GM12878 (cell line): ENCODE data around the gene ATP6V1C2. TPM values are rescaled to one million over a fixed set of nuclear protein-coding genes. Genes with fewer than 3 reads are reported as not detected.

Experiments used
- ATAC-seq: fragments of 200-7000 bp; cut with Tn5 transposase; 3 replicates; pipeline ENCODE4 v1.9.1; 2020; ENCODE audit warnings: mild to moderate bottlenecking, moderate library complexity
- BruUV-seq: library from RNA; stranded (reverse); fragments of 400-500 nt; replicated peaks from 2 replicates; lab custom pipeline; 2021; lab: Mats Ljungman, UMichigan
- CTCF ChIA-PET: fragments of 300-600 bp; sonication (Branson Sonifier 250); formaldehyde crosslinking; extraction: SDS; loops from one replicate; lab custom pipeline; 2021; ENCODE audit warnings: inconsistent platforms; lab: Yijun Ruan, JAX
- POLR2A ChIA-PET: fragments of 350-600 bp; formaldehyde crosslinking; extraction: SDS; loops from one replicate; lab custom pipeline; 2021; ENCODE audit warnings: inconsistent platforms; lab: Charles Lee
- RAD21 ChIA-PET: fragments of 300-600 bp; sonication (Branson Sonifier 250); formaldehyde crosslinking; loops from one replicate; lab custom pipeline; 2023; ENCODE audit warnings: antibody characterized with exemption; ENCODE audit not compliant: unreplicated experiment; lab: Charles Lee
- SMC1A ChIA-PET: fragments of 300-600 bp; sonication (Branson Sonifier 250); formaldehyde crosslinking; loops from one replicate; lab custom pipeline; 2023; ENCODE audit not compliant: unreplicated experiment, uncharacterized antibody; lab: Charles Lee
- DNase-seq: peaks from one replicate; pipeline ENCODE4 v3.0.0-alpha.2; 2011; ENCODE audit warnings: low read depth, low spot score
- FAIRE-seq: peaks from 3 replicates; lab custom pipeline; 2011; peaks lifted over from hg19 to GRCh38; lab: Jason Lieb, UNC
- H2AFZ ChIP-seq: 2 replicates; pipeline ENCODE4 v1.6.0; 2011; ENCODE audit warnings: low read depth, low read length, control low read depth; ENCODE audit not compliant: control insufficient read depth
- H3K27ac ChIP-seq: 2 replicates; pipeline ENCODE4 v1.5.1; 2011; ENCODE audit warnings: control low read depth; ENCODE audit not compliant: control insufficient read depth, insufficient read depth
- H3K27me3 ChIP-seq, 2 experiments: replicated peaks in 1 of 2; 2 replicates each; pipeline versions ENCODE4 v1.6.0 to v1.6.1; 2011; ENCODE audit warnings: low read length in 1 of 2; ENCODE audit not compliant: control insufficient read depth in 2 of 2, insufficient read depth in 2 of 2
- H3K36me3 ChIP-seq, 2 experiments: 2 replicates each; pipeline ENCODE4 v1.5.1; 2011; ENCODE audit warnings: low read length in 1 of 2; ENCODE audit not compliant: control insufficient read depth in 2 of 2, insufficient read depth in 2 of 2
- H3K4me1 ChIP-seq: 2 replicates; pipeline ENCODE4 v1.6.1; 2011; ENCODE audit warnings: mild to moderate bottlenecking, low read length, moderate library complexity, mixed read lengths; ENCODE audit not compliant: control insufficient read depth, insufficient read depth
- H3K4me2 ChIP-seq: 2 replicates; pipeline ENCODE4 v1.6.0; 2011; ENCODE audit warnings: control low read depth; ENCODE audit not compliant: control insufficient read depth, insufficient read depth
- H3K4me3 ChIP-seq: fragments of 200-600 bp; sonication (generic); 2 replicates; pipeline ENCODE4 v1.5.1; 2016
- H3K79me2 ChIP-seq: 2 replicates; pipeline ENCODE4 v1.6.0; 2011; ENCODE audit warnings: low read length; ENCODE audit not compliant: control insufficient read depth, insufficient read depth
- H3K9ac ChIP-seq: 2 replicates; pipeline ENCODE4 v1.8.0; 2011; ENCODE audit warnings: low read length, control low read depth, mixed read lengths; ENCODE audit not compliant: control insufficient read depth, insufficient read depth
- H3K9me3 ChIP-seq: replicated peaks from 3 replicates; pipeline ENCODE4 v1.5.1; 2011; ENCODE audit warnings: mild to moderate bottlenecking, low read length; ENCODE audit not compliant: control insufficient read depth, insufficient read depth
- H4K20me1 ChIP-seq: 2 replicates; pipeline ENCODE4 v1.6.0; 2011; ENCODE audit not compliant: control insufficient read depth, insufficient read depth
- BMI1 ChIP-seq: fragments of 450-650 bp; IDR thresholded peaks from 2 replicates; pipeline ENCODE4 v1.6.1; 2016; ENCODE audit warnings: mild to moderate bottlenecking, moderate library complexity, borderline replicate concordance
- FOS ChIP-seq: IDR thresholded peaks from 3 replicates; pipeline ENCODE4 v1.6.1; 2011; ENCODE audit warnings: borderline replicate concordance; ENCODE audit not compliant: insufficient read length; ENCODE audit errors: extremely low read depth
- HSF1 ChIP-seq: fragments of 150-350 bp; IDR thresholded peaks from 2 replicates; pipeline ENCODE4 v1.6.1; 2014; ENCODE audit warnings: mild to moderate bottlenecking, low read depth, low read length
- JUND ChIP-seq: IDR thresholded peaks from 2 replicates; pipeline ENCODE4 v1.6.1; 2012; ENCODE audit warnings: low read depth, mild to moderate bottlenecking, low read length, improper control_type of control experiment, moderate library complexity
- KAT2A ChIP-seq: conservative IDR thresholded peaks from 2 replicates; pipeline ENCODE4 v1.6.1; 2011; ENCODE audit warnings: low read depth, low read length; ENCODE audit not compliant: control insufficient read depth
- LARP7 ChIP-seq: fragments of 450-650 bp; IDR thresholded peaks from 2 replicates; pipeline ENCODE4 v1.6.1; 2017; ENCODE audit warnings: mild to moderate bottlenecking
- MEF2A ChIP-seq: IDR thresholded peaks from 2 replicates; pipeline ENCODE4 v1.6.1; 2011; ENCODE audit warnings: low read depth, mild to moderate bottlenecking, low read length, moderate library complexity; ENCODE audit not compliant: insufficient read depth
- USF1 ChIP-seq: IDR thresholded peaks from 2 replicates; pipeline ENCODE4 v1.6.1; 2011; ENCODE audit warnings: borderline replicate concordance, low read depth, mild to moderate bottlenecking, moderate library complexity, mixed read lengths, low read length; ENCODE audit not compliant: insufficient read depth; ENCODE audit errors: extremely low read length
- ZNF24 ChIP-seq: fragments of 450-650 bp; IDR thresholded peaks from 2 replicates; pipeline ENCODE4 v1.6.1; 2017; ENCODE audit warnings: antibody characterized with exemption, mild to moderate bottlenecking
- ZNF274 ChIP-seq: IDR thresholded peaks from one replicate; pipeline ENCODE4 v1.8.0; 2011; ENCODE audit not compliant: insufficient read length, insufficient read depth
- WGBS: methylation state at CpG from one replicate; pipeline ENCODE4 v1.1.6; 2016; ENCODE audit warnings: low lambda C conversion rate; ENCODE audit not compliant: insufficient replicate concordance, insufficient coverage; ENCODE audit errors: missing lambda C conversion rate; 5-methylcytosine and 5-hydroxymethylcytosine counted together
- in situ Hi-C: fragments of 300-500 bp; cut with MboI; formaldehyde crosslinking; loops from 9 replicates; pipeline ENCODE4 v1.14.3; 2018; ENCODE audit warnings: mixed read lengths
- intact Hi-C: fragments of 100-400 bp; cut with micrococcal nuclease; formaldehyde crosslinking; loops from one replicate; pipeline ENCODE4 v1.14.2; 2022; ENCODE audit not compliant: unreplicated experiment
- polyA plus RNA-seq, 11 experiments: library from polyadenylated mRNA; depleted of rRNA in 4 of 11; unstranded in 6 of 11; stranded (reverse) in 5 of 11; fragments of >200 nt; fragmentation: Nextera tagmentation in 4 of 11; fragmentation: Illumina TruSeq in 1 of 11; extraction: Ambion mirVana in 4 of 11; extraction: Trizol in 1 of 11; gene quantifications; 1 replicate in 1 of 11; 2 replicates in 10 of 11; pipeline versions ENCODE4 v1.2.1 to v1.2.3, GENCODE V29; 2011 to 2016; ENCODE audit warnings: inconsistent platforms in 2 of 11, missing spikeins in 2 of 11, low read depth in 1 of 11
- total RNA-seq, 4 experiments: library from RNA; depleted of rRNA in 3 of 4; stranded (reverse); fragments of >200 nt in 3 of 4; fragmentation: Illumina TruSeq in 1 of 4; extraction: Trizol in 1 of 4; gene quantifications; 2 replicates each; pipeline versions ENCODE4 v1.2.1 to v1.2.3, GENCODE V29; 2013 to 2021
- TF ChIP-seq, protein P1 (sequence below): fragments of 450-650 bp; IDR thresholded peaks from 2 replicates; pipeline ENCODE4 v1.6.1; 2017; ENCODE audit warnings: antibody characterized with exemption, mild to moderate bottlenecking, moderate library complexity
- TF ChIP-seq, protein P2 (sequence below): fragments of 450-650 bp; IDR thresholded peaks from 2 replicates; pipeline ENCODE4 v1.6.1; 2018; ENCODE audit warnings: borderline replicate concordance, mild to moderate bottlenecking; ENCODE audit not compliant: partially characterized antibody

ATP6V1C2 gene
- total and polyA plus RNA-seq, 10 of the 15 experiments (the other 5 are each of a cell fraction or from before 2014, with no cell fraction given), result 0.04 to 1.5 (median 0.24) TPM; not detected in 1

GRCh38 chr2:10794876-10795275, 73.4 kb downstream of the ATP6V1C2 start (continued):
- no peak for TF ChIP-seq HSF1
- TF ChIP-seq LARP7, result no peak
- TF ChIP-seq MEF2A, result no peak
- TF ChIP-seq KAT2A, result no peak
- no peak for TF ChIP-seq ZNF24
- TF ChIP-seq FOS, result no peak

GRCh38 chr2:10795508-10796046, 74.1 kb downstream of the ATP6V1C2 start:
- BruUV-seq, result no TSS peak
- TF ChIP-seq JUND (no peak), BMI1 (no peak), USF1 (no peak), ZNF274 (no peak)
- TF ChIP-seq, protein P1, sequence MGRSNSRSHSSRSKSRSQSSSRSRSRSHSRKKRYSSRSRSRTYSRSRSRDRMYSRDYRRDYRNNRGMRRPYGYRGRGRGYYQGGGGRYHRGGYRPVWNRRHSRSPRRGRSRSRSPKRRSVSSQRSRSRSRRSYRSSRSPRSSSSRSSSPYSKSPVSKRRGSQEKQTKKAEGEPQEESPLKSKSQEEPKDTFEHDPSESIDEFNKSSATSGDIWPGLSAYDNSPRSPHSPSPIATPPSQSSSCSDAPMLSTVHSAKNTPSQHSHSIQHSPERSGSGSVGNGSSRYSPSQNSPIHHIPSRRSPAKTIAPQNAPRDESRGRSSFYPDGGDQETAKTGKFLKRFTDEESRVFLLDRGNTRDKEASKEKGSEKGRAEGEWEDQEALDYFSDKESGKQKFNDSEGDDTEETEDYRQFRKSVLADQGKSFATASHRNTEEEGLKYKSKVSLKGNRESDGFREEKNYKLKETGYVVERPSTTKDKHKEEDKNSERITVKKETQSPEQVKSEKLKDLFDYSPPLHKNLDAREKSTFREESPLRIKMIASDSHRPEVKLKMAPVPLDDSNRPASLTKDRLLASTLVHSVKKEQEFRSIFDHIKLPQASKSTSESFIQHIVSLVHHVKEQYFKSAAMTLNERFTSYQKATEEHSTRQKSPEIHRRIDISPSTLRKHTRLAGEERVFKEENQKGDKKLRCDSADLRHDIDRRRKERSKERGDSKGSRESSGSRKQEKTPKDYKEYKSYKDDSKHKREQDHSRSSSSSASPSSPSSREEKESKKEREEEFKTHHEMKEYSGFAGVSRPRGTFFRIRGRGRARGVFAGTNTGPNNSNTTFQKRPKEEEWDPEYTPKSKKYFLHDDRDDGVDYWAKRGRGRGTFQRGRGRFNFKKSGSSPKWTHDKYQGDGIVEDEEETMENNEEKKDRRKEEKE, result no peak
- TF ChIP-seq, protein P2, sequence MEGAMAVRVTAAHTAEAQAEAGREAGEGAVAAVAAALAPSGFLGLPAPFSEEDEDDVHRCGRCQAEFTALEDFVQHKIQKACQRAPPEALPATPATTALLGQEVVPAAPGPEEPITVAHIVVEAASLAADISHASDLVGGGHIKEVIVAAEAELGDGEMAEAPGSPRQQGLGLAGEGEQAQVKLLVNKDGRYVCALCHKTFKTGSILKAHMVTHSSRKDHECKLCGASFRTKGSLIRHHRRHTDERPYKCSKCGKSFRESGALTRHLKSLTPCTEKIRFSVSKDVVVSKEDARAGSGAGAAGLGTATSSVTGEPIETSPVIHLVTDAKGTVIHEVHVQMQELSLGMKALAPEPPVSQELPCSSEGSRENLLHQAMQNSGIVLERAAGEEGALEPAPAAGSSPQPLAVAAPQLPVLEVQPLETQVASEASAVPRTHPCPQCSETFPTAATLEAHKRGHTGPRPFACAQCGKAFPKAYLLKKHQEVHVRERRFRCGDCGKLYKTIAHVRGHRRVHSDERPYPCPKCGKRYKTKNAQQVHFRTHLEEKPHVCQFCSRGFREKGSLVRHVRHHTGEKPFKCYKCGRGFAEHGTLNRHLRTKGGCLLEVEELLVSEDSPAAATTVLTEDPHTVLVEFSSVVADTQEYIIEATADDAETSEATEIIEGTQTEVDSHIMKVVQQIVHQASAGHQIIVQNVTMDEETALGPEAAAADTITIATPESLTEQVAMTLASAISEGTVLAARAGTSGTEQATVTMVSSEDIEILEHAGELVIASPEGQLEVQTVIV, result no peak

More at GRCh38 chr2:10795508-10796046, 74.1 kb downstream of the ATP6V1C2 start:
- Histone ChIP-seq H4K20me1 (0 out of 2 replicates have a peak, but pooled peaks cover 4% of the 10 kb centered on the region), H3K4me1 (peaks cover 28% of the 10 kb centered on the region), H3K36me3 (peaks cover 14 to 33% of the 10 kb centered on the region in 2 experiments), H2AFZ (no peak overlapping the region), H3K9me3 (no peaks in the 10 kb centered on the region), H3K4me2 (no peak overlapping the region), H3K27ac (no peak overlapping the region), H3K79me2 (peaks cover 16% of the 10 kb centered on the region), H3K9ac (no peak overlapping the region), H3K27me3 (no peaks in the 10 kb centered on the region), H3K4me3 (no peak overlapping the region)
- RAD21 ChIA-PET, result no interaction called here
- WGBS, result 71% methylated on average over 7 of the region's 7 CpGs
- ATAC-seq, result no peak
- in situ Hi-C loops (no loop called here), intact Hi-C loops (no loop called here)
- SMC1A ChIA-PET, result no interaction called here
- DNase-seq, result no peak
- POLR2A ChIA-PET, result interaction anchor here (0.8 kb wide), 1 partner anchor 17 kb away, joined by 3 read pairs; the partner anchor contains the start of gene PDIA6
- no peak for FAIRE-seq
- CTCF ChIA-PET, result no interaction called here
